ENCODE results near the gene SPATS2L.
A peak's percentile ranks its signal among the peaks of the same experiment; 100 is the strongest.

The SPATS2L gene

GRCh38 chr2:200378652-200379290 is 72.3 kb downstream of the SPATS2L start:
- DNase-seq (ENCODE audit: low read depth): peak; percentile 93

- DNase-seq (ENCODE audit: low read depth): no peak
Observed at GRCh38 chr2:200379481-200380090, 73.1 kb downstream of the SPATS2L start.

GRCh38 chr2:200380091-200380561 is 73.6 kb downstream of the SPATS2L start:
- no peak for DNase-seq (ENCODE audit: low read depth)

- DNase-seq (ENCODE audit: low read depth): peak; percentile 86
Observed at GRCh38 chr2:200380833-200381542, 74.5 kb downstream of the SPATS2L start.

- no peak for DNase-seq (ENCODE audit: low read depth)
Observed at GRCh38 chr2:200382874-200383273, 76.4 kb downstream of the SPATS2L start.

- peak; percentile 70 for DNase-seq (ENCODE audit: low read depth)
Observed at GRCh38 chr2:200383380-200384110, 77.1 kb downstream of the SPATS2L start.

- DNase-seq (ENCODE audit: low read depth): no peak
Observed at GRCh38 chr2:200385063-200385635, 78.7 kb downstream of the SPATS2L start.

GRCh38 chr2:200393191-200393590 is 86.7 kb downstream of the SPATS2L start:
- DNase-seq (ENCODE audit: low read depth): no peak

GRCh38 chr2:200394045-200394444 is 87.6 kb downstream of the SPATS2L start:
- no peak for DNase-seq (ENCODE audit: low read depth)

- DNase-seq (ENCODE audit: low read depth): peak; percentile 43
Observed at GRCh38 chr2:200396781-200397242, 90.3 kb downstream of the SPATS2L start.

- peak; percentile 80 for DNase-seq (ENCODE audit: low read depth)
Observed at GRCh38 chr2:200397785-200398184, 91.3 kb downstream of the SPATS2L start.

- DNase-seq (ENCODE audit: low read depth): peak; percentile 91
Observed at GRCh38 chr2:200399046-200399445, 92.6 kb downstream of the SPATS2L start.

- no peak for DNase-seq (ENCODE audit: low read depth)
Observed at GRCh38 chr2:200399636-200400035, 93.1 kb downstream of the SPATS2L start.

- DNase-seq (ENCODE audit: low read depth): no peak
Observed at GRCh38 chr2:200403814-200404213, 97.3 kb downstream of the SPATS2L start.

- DNase-seq (ENCODE audit: low read depth): no peak
Observed at GRCh38 chr2:200404615-200405014, 98.1 kb downstream of the SPATS2L start.

- peak; percentile 94 for DNase-seq (ENCODE audit: low read depth)
Observed at GRCh38 chr2:200405599-200406298, 99.3 kb downstream of the SPATS2L start.

GRCh38 chr2:200406379-200406778 is 99.9 kb downstream of the SPATS2L start:
- no peak for DNase-seq (ENCODE audit: low read depth)

- peak; percentile 90 for DNase-seq (ENCODE audit: low read depth)
Observed at GRCh38 chr2:200408428-200409316, 102.2 kb downstream of the SPATS2L start.

GRCh38 chr2:200411831-200412230 is 105.3 kb downstream of the SPATS2L start:
- DNase-seq (ENCODE audit: low read depth): no peak

- DNase-seq (ENCODE audit: low read depth): no peak
Observed at GRCh38 chr2:200414367-200414766, 107.9 kb downstream of the SPATS2L start.

Data from EH (cell line).